HG03280 (cell line): ENCODE results near the gene CD3G.
"Not testable (repeated sequence)": the region's sequence is repeated elsewhere in the genome, so short reads cannot be mapped to it uniquely, and the experiment has no call there.

ENCODE experiments used
- ATAC-seq: cut with Tn5 transposase; IDR thresholded peaks from one replicate; pipeline ENCODE4 v1.9.1; 2021; ENCODE audit warnings: mild to moderate bottlenecking, moderate library complexity; ENCODE audit not compliant: unreplicated experiment

Gene CD3G

DNA sequence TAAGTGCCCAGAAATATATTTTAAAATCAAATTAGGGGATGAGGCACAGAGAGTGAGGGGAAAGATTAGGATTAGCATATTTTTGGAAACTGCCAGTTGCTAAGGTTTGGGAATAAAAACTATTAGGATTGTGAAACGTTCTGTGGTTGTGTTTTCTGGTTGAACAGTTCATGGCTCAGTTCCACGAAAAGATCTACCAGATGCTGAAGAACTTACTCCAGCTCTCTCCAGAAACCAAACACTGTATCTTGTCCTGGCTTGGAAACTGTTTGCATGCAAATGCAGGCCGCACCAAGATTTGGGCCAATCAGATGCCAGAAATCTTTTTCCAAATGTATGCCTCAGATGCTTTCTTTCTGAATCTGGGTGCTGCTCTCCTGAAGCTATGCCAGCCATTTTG lies 30.6 kb downstream of the CD3G start:
- no peak for ATAC-seq

DNA sequence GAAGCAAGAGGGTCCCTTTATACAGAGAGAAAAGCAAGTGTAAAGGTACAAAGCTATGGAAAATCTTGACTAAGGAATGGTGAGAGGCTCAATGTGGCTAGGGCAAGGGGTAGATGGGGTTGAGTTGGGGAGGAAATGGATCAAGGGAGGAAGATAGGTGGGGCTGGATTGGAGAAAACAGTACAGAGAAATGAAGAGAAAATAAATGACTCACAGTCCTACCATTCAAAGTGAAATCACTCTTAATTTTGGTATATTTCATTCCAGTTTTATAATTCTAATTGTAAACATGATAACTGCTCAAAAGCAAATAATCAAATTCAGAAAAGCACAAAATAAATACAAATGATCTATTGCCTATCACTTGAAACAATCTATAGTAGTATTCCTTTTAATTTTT lies 31.8 kb downstream of the CD3G start:
- no peak for ATAC-seq

DNA sequence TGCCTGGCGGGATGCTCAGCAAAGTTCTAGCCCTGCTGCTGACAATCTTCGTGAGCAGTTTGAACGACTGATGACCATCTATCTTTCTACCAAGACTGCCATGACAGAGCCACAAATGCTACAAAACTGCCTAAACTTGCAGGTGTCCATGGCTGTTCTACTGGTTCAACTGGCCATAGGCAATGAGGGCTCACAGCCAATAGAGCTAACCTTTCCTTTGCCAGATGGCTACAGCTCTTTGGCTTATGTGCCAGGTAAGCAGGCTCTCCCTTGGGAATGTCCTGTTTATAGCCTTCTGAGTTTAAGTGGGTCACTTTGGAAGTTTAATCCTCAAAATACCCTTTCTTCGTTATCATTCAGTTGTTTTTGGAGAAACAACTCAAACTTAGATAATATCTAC lies 35.4 kb downstream of the CD3G start:
- ATAC-seq, result no peak

DNA sequence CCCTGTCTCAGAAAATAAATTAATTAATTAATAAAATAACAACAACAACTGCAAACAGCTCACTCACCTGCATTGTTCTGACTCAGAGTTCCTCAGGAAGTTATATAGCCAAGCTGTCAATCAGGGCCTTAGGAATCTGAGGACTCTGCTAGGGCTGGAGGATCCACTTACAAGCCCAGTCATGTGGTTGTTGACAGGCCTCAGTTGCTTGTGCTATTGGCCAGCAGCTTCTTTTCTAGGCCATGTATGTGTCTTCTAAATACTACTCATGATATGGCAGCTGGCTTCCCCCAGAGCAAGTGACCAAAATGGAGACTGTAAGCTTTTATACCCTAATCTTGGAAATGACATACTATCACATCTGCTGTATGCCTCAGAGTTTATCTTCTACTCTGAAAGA lies 36.4 kb downstream of the CD3G start:
- no peak for ATAC-seq

DNA sequence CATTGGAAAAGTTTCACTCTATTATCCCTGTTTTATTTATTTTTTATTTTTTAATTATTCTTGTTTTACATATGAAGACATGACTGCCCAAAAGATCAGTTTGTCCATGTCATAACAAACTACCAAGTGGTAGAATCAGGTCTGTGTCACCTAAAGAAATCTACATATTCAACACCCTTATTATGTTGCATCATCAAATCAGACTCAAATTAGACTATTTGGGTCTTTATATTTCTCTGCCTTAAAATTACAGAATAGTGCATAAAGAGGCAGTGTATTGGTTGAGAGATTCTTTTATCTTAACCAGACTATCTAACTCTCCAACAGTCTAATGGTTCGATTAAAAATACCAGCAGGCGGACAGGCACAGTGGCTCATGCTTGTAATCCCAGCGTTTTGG lies 38.8 kb downstream of the CD3G start:
- ATAC-seq, result no peak

DNA sequence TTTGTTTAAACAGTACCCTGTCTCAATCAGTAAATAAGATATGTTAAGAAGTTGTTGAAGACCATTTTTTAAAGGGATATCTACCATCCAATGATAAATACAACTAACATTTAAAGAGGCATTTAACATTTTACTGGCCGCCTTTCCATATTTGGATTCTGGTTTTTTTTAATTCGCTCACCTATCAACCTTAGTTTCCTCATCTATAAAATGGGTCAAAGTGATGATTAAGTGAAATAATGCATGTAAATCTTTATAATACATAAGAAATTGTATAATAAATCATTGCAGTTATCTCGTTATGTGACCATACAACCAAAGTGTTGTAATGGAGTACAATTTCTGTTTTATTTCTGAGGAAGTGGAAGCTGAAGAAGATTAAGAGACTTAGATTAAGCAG lies 39.5 kb downstream of the CD3G start:
- no peak for ATAC-seq

DNA sequence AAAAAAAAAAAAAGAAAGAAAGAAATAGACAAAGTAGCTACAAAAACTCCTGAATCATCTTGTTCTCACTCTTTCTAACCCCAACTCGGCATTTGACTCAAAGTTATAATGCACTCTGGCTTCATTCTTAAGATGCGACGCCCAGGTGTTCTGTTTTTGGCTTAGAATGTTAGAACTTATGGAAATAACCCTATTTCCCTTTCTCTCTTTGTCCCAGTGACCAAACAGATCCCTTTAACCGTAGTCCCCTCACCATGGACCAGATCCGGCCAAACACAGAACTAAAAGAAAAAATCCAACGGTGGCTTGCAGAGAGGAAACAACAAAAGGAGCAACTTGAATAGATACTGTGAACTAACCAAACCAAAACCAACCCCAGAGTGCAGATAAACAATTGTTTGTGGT lies 52.0 kb downstream of the CD3G start:
- ATAC-seq, result no peak

DNA sequence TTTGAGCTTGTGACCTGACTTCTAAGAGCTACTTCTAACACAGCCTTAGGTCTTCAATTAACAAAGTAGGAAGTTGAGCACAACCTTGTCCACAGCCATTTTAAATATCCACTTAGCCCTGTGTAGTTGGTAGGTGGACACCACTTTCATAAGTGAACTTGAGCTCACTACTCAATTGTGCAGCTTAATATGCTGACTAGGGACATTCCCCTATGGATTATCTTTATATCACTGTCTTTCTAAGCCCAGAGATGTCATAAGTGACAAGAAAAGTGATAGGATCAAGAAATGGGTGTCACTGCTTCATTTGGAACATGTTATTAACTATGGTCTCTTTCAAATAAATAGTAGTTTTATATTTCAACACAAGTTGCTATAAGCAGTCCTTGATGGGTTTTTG lies 53.3 kb downstream of the CD3G start:
- ATAC-seq, result no peak

DNA sequence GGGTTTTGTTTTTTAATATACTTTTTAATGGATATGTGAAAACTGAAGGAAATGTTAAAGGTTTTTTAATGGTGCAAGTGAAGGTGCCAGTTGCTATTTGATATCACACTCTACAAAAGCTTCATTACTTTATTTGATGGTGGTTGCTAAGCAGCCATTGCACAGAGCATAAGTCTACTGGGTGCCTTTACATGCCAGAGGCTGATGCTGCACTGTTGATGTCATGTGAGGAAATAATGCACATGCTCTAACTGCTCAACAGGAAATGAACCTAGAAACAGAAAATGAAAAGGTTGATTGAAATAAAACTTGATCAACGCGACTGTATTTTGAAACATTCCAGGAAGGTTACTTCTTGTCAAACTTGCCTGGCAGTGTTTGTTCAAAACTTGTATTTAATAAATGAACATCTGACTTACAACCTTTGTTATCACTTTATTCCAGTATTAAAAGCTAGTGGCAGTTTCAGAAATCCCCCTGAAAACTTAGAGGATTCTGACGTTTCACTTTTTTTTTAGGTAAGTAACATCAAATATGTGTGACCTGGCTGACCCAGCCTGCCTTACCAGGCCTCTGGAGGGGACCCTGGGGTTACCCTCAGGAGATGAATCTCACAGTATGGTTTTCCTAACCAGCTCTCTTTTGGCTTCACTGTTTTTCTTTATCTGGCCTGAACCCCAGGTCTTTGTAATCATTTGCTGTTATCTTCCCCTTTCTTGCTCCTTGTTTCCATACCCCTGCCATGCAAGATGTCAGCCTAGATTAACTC lies 54.8 kb downstream of the CD3G start:
- peak; percentile 57 for ATAC-seq

DNA sequence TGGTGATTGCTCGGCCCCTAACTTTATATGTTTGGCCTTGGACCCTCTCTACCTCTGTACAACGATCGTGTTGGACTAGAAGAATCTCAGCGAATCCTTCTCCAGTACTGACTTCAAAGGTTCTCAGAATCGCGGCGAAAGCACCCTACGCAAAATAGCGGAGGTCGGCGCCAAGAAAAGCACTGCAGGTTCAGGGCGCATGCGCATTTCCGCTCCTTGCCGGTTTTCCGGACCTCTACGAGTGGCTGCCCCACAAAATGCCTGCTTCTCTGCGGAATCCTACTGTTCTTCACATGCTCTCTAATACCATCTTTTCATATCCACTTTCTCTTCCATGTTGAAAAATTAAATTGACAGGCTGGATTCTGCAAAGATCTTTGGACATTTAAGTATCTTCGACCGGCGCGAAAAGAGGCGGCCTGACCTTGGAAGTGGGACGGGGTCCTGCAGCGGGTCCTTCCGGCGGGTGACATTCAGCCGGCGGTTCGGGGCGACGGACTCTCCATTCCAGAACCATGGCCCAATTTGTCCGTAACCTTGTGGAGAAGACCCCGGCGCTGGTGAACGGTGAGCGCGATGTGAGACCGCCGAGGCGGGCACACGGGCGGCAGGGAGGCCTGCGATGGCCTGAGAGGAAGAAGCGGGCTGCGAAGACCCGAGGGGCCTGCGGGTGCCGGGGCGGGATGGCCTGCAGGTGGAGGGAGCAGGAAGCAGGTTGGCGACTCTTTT lies 57.2 kb downstream of the CD3G start, which contains the start of gene ATP5MG:
Gene ATP5MG (plus strand): TSS at position 456 of the 729 bp plus-strand sequence. CDS start 60 bp downstream, at position 516.
- peak; percentile 59 for ATAC-seq

DNA sequence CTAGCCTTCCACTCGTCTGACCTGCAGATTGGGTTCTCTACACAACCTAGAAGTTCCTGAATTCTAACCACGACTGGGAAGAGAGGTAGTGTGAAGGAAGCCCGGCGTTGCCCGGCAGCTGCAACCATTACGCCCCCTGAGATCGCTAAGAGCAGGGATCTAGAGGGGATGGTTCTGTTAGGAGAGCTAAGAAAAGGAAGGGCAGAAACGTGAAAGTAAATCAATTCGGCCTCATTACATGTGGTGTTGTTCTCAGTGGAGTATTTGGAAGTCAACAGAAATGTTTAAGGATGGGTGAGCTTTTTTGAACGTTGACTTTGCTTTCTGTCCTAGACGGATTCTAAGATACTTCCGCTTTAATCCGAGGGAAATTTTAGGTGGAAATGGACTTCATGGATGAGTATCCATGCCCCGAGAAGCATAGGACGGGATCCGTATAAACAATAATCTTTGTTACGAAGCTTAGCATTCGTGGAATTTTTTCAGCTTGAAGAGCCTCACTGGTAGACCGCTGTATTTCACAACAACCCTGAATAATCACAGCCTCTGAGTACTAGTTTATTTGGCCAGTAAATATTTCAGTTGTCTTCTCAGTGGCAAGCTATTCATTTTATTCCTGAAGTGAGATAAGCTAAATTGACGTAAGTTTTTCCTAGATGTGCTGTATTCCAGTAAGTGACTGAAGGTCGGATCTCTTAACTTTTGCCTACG lies 57.9 kb downstream of the CD3G start:
- ATAC-seq, result no peak

DNA sequence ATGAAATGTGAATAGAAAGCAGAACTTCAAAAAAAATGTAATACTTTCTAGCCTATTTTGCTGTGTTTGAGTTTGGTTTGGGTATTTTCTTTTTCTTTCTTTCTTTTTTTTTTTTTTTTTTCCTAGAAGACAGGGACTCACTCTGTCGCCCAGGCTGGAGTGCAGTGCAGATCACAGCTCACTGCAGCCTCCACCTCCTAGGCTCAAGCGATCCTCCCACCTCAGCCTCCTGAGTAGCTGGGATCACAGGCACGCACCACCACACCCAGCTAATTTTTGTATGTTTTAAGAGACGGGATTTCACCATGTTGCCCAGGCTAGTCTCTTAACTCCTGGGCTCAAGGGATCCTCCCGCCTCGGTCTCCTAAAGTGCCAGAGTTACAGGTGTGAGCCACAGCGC lies 58.5 kb downstream of the CD3G start:
- not testable (repeated sequence) for ATAC-seq
